Measurements from ENCODE around the gene TRIM41. TPM values are rescaled to one million over a fixed set of nuclear protein-coding genes. Genes with fewer than 3 reads are reported as not detected.

The TRIM41 gene
- total and polyA plus RNA-seq, 9 of the 15 experiments (the other 6 are each of a cell fraction or from before 2014, with no cell fraction given): 1.8 to 47.6 (median 20.9) TPM

- no peak for TF ChIP-seq SMAD1 (IDR thresholded peaks at IDR 0.05; ENCODE audit: low read depth, low read length, partially characterized antibody)
- TF ChIP-seq MAFF (IDR thresholded peaks at IDR 0.05; ENCODE audit: low read length): no peak
- TF ChIP-seq EWSR1 (IDR thresholded peaks at IDR 0.05; ENCODE audit: borderline replicate concordance, low read depth, partially characterized antibody): no peak
- no peak for TF ChIP-seq USF2 (CRISPR knock-in tag; IDR thresholded peaks at IDR 0.05)
- TF ChIP-seq ZNF174 (CRISPR knock-in tag; IDR thresholded peaks at IDR 0.05): no peak
- TF ChIP-seq TRIM25 (IDR thresholded peaks at IDR 0.05; ENCODE audit: borderline replicate concordance): no peak
- no peak for TF ChIP-seq E2F6 (IDR thresholded peaks at IDR 0.05; ENCODE audit: borderline replicate concordance in 1 of 2, extremely low read depth in 1 of 2, insufficient read depth in 1 of 2, insufficient read length in 1 of 2, low read depth in 1 of 2, low read length in 1 of 2, poor library complexity in 1 of 2, severe bottlenecking in 1 of 2)
- TF ChIP-seq, protein P1, sequence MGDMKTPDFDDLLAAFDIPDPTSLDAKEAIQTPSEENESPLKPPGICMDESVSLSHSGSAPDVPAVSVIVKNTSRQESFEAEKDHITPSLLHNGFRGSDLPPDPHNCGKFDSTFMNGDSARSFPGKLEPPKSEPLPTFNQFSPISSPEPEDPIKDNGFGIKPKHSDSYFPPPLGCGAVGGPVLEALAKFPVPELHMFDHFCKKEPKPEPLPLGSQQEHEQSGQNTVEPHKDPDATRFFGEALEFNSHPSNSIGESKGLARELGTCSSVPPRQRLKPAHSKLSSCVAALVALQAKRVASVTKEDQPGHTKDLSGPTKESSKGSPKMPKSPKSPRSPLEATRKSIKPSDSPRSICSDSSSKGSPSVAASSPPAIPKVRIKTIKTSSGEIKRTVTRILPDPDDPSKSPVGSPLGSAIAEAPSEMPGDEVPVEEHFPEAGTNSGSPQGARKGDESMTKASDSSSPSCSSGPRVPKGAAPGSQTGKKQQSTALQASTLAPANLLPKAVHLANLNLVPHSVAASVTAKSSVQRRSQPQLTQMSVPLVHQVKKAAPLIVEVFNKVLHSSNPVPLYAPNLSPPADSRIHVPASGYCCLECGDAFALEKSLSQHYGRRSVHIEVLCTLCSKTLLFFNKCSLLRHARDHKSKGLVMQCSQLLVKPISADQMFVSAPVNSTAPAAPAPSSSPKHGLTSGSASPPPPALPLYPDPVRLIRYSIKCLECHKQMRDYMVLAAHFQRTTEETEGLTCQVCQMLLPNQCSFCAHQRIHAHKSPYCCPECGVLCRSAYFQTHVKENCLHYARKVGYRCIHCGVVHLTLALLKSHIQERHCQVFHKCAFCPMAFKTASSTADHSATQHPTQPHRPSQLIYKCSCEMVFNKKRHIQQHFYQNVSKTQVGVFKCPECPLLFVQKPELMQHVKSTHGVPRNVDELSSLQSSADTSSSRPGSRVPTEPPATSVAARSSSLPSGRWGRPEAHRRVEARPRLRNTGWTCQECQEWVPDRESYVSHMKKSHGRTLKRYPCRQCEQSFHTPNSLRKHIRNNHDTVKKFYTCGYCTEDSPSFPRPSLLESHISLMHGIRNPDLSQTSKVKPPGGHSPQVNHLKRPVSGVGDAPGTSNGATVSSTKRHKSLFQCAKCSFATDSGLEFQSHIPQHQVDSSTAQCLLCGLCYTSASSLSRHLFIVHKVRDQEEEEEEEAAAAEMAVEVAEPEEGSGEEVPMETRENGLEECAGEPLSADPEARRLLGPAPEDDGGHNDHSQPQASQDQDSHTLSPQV (IDR thresholded peaks at IDR 0.05): no peak
- no peak; the same call in 1 of the 2 replicates for TF ChIP-seq MTA2 (IDR thresholded peaks at IDR 0.05; ENCODE audit: low read depth)
- TF ChIP-seq ZBTB43 (CRISPR knock-in tag; IDR thresholded peaks at IDR 0.05): no peak
- no peak for TF ChIP-seq ZNF561 (CRISPR knock-in tag; conservative IDR thresholded peaks at IDR 0.05)
- TF ChIP-seq TOE1 (IDR thresholded peaks at IDR 0.05; ENCODE audit: borderline replicate concordance): no peak
- no peak for TF ChIP-seq TOE1 (CRISPR knock-in tag; IDR thresholded peaks at IDR 0.05; ENCODE audit: borderline replicate concordance, low read depth)
These were observed 34.2 kb upstream of the TRIM41 start (continued) for GRCh38 chr5:181188700-181189362.

All from K562 (cell line).